GM19239 (cell line): ENCODE results near the gene LILRA6.

ENCODE experiments used
- DNase-seq: peaks from one replicate; pipeline ENCODE4 v3.0.0; 2011; ENCODE audit warnings: low spot score; ENCODE audit not compliant: insufficient read length
- FAIRE-seq: peaks from 2 replicates; lab custom pipeline; 2011; peaks lifted over from hg19 to GRCh38; lab: Jason Lieb, UNC

Gene LILRA6

DNA sequence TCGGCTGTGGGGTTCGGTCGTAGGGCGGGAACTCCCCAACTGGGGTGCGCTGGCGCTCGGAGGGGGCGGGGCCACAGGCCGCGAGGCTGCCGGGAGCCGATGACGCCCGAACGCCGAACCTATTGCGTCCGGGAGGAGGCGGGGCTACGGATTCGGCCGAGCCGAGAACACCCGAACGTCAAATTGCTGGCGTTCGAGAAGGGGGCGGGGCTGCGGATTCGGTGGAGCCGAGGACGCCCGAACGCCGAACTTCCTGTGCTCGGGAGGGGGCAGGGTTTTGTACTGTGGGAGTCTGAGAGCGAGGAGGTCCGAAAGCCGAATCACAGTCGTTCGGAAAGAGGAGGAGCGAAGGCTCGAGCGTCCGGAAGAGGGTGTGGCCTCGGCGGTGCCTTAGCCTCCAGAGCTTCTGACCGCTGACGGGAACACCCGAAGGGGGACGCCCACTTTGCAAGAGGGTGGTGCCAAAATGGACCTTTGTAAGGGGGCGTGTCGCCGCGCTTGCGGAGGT, 52.0 kb downstream of the LILRA6 start:
- FAIRE-seq (peak; percentile 99), DNase-seq (no peak)

DNA sequence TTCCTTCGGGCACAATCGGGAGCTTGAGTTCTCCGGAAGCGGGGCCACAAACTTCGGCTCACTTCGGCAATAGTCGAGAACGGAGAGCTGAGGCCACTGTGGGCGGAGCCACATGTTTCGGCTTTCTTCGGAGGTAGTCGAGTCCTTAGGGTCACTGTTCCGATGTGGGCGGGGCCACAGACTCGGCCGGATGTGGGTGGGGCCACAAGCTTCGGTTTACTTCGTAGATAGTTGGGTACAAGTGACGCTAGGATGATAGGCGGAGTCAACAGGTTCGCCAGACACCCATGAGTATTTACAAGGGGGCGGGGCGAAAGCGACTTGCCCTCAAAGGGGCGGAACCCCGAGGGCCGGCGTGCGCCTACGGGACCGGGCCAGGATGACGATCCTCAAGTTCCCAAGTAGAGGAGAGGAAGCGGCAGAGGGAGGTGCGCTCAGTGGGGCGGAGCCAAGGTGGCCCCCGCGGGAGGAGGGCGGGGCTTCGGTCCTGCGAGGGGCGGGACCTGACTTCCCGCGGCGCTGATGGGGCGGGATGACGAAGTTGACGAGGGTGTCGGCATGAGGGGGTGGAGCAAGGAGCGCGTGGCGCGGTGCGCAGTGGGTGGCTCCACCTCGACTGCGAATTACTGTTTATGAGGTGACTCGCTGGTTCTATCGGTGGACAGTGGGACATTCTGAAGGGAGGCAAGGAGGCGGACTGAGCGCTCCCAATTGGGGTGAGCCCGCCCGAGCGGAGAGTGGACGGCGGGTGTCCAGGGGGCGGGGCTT, 52.7 kb downstream of the LILRA6 start:
- no peak for FAIRE-seq
- peak; percentile 87 for DNase-seq

DNA sequence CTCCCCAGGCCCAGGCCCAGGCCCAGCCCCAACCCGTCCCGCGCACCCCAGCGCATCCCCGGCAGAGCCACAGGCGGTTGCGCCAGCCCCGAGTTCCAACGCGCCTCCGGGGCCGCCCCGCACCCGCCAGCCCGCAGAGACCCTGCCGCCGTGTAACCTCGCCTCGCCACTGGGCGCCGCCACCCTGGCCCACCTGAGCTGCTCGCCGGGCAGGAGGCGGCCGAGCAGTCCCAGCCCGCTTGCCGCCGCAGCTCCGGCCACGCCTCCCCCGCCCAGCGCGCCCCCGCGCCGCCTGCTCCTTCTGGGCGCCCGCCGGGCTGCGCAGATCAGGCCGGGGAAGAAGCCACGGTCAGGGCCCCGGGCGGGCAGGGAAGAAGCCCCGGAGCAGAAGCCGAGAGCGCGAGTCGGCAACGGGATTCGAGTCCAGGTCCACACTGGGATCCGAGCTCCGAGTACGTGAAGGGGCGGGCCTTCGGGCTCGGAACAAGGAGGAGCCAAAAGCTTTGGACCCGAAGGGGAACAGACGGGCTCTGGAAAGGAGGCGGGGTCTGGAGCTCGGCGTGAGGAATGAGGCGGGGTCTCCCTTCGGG, 53.4 kb downstream of the LILRA6 start, which contains the start of gene MBOAT7:
Gene MBOAT7 (minus strand): TSS at position 436 of the 590 bp plus-strand sequence. CDS start 1,072 bp downstream, outside the sequence.
- peak; percentile 82 for DNase-seq
- peak; percentile 48 for FAIRE-seq

DNA sequence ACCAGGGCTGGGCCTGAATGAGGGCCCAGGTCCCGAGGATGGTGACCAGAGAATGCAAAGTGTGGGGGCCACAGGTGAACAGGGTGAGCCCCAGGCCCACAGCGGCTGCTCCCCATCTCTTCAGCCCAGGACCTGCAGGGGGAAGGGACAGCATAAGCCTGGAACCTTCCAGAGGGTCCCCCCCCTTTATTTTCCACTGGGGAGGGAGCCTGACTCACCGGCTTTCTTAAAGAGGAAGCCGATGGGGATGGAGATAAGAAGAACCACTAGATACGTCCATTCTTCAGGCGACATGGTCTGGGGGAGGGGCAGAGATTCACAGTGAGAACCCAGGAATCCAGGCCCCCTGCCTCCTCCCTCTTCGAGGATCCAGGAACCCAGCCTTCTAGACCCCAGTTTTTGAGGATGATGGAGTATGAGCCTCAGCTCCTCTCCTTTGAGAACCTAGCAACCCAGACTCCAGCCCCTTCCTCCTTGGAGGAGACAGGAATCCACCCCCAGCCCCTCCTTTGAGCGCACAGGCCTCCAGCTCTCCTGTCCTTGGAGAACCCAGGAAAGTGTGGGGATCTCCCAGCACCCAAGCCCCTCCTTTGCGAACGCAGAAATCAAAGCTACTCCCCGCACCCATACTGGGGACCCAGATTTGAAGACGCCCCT, 54.2 kb downstream of the LILRA6 start:
- DNase-seq (no peak), FAIRE-seq (peak; percentile 39)

DNA sequence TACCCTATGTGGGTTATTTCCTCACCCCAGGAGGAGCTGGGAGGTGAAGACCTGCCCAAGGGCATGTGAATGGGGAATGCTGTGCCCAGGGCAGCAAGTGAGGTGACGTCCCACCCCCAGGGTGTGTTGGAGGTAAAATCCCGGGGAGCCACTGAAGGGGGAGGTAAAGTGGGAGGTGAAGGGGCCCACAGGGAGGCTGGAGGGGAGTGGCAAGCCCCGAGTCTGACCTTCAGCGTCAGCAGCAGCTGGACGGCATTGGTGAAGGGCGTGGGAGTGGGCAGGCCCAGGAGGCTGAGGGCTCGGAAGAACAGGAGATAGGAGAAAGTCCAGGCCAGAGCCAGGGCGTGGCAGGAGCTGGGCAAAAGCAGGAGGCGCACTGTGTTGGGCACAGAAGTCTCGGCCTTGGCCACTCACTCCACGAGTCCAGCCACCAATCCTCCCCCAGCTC, 55.6 kb downstream of the LILRA6 start:
- FAIRE-seq (no peak), DNase-seq (no peak)
